ENCODE data around the gene OR10W1. TPM values are rescaled to one million over a fixed set of nuclear protein-coding genes. Genes with fewer than 3 reads are reported as not detected.

OR10W1 gene
- total and polyA plus RNA-seq, 10 of the 15 experiments (the other 5 are each of a cell fraction or from before 2014, with no cell fraction given): not detected

DNA sequence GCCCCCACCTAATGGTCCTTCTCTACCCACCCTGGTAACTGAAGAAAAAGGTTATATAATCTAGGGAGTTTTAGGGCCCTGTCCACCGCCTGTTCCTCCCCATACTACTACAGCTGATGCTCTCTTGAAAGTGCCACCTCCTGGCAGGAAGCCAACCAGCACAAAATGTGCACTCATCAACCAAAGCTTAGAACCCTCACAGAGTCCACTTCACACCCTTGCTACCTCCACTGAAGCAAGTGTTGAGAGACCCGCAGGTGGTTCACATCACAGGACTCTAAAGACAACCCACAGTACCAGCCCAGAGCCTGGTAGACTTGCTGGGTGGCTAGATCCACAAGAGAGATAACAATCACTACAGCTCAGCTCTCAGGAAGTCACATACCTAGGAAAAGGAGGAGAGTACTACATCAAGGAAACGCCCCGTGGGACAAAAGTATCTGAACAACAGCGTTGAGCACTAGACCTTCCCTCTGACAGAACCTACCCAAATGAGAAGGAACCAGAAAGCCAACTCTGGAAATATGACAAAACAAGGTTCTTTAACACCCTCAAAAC is 17.5 kb upstream of the OR10W1 start (continued):
- TF ChIP-seq, protein P1, sequence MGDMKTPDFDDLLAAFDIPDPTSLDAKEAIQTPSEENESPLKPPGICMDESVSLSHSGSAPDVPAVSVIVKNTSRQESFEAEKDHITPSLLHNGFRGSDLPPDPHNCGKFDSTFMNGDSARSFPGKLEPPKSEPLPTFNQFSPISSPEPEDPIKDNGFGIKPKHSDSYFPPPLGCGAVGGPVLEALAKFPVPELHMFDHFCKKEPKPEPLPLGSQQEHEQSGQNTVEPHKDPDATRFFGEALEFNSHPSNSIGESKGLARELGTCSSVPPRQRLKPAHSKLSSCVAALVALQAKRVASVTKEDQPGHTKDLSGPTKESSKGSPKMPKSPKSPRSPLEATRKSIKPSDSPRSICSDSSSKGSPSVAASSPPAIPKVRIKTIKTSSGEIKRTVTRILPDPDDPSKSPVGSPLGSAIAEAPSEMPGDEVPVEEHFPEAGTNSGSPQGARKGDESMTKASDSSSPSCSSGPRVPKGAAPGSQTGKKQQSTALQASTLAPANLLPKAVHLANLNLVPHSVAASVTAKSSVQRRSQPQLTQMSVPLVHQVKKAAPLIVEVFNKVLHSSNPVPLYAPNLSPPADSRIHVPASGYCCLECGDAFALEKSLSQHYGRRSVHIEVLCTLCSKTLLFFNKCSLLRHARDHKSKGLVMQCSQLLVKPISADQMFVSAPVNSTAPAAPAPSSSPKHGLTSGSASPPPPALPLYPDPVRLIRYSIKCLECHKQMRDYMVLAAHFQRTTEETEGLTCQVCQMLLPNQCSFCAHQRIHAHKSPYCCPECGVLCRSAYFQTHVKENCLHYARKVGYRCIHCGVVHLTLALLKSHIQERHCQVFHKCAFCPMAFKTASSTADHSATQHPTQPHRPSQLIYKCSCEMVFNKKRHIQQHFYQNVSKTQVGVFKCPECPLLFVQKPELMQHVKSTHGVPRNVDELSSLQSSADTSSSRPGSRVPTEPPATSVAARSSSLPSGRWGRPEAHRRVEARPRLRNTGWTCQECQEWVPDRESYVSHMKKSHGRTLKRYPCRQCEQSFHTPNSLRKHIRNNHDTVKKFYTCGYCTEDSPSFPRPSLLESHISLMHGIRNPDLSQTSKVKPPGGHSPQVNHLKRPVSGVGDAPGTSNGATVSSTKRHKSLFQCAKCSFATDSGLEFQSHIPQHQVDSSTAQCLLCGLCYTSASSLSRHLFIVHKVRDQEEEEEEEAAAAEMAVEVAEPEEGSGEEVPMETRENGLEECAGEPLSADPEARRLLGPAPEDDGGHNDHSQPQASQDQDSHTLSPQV (IDR thresholded peaks at IDR 0.05): no peak

DNA sequence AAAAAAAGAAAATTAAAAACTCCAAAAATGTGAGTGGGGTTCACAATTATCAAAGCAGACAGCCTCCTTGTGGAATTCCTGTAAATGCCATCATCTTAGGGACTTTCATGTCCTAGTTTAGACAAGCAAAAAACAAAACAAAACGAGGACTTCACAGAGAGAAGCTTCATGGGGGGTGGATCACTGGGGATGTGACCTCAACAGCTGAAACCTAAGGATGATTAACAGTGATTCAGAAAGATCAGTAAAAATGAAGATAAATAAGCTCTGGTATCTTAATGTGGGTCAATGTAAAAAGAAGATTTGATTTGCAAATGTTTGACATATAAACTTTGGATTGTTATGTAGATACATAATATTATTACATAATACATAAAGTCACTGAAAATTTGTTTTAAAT is 8.1 kb upstream of the OR10W1 start:
- Histone ChIP-seq H3K79me2 (ENCODE audit: control insufficient read depth, insufficient read depth, low read length) (no peaks in the 10 kb centered on the region), H2AFZ (ENCODE audit: control insufficient read depth, low read depth, low read length) (no peak overlapping the region), H3K27me3 (replicated peaks in 1 of 2; ENCODE audit: control insufficient read depth in 2 of 2, insufficient read depth in 2 of 2, low read length in 1 of 2) (no peaks in the 10 kb centered on the region), H3K4me2 (ENCODE audit: control insufficient read depth, insufficient read depth) (no peak overlapping the region), H3K36me3 (ENCODE audit: control insufficient read depth in 2 of 2, insufficient read depth in 2 of 2, low read length in 1 of 2) (no peaks in the 10 kb centered on the region), H4K20me1 (ENCODE audit: control insufficient read depth, insufficient read depth) (no peaks in the 10 kb centered on the region), H3K4me3 (no peak overlapping the region), H3K9me3 (replicated peaks; ENCODE audit: control insufficient read depth, insufficient read depth, low read length) (no peaks in the 10 kb centered on the region), H3K27ac (ENCODE audit: control insufficient read depth, insufficient read depth) (no peak overlapping the region), H3K4me1 (ENCODE audit: control insufficient read depth, insufficient read depth, low read length) (no peaks in the 10 kb centered on the region), H3K9ac (ENCODE audit: control insufficient read depth, insufficient read depth, low read length) (no peak overlapping the region)
- DNase-seq (ENCODE audit: low read depth, low spot score) (no peak), ATAC-seq (no peak), FAIRE-seq (no peak)
- WGBS (ENCODE audit: insufficient coverage, insufficient replicate concordance, low lambda C conversion rate, missing lambda C conversion rate): 5% methylated on average over 1 of the region's 1 CpG
- in situ Hi-C loops (cut with MboI): no loop called here
- TF ChIP-seq TARDBP (IDR thresholded peaks at IDR 0.05; ENCODE audit: borderline replicate concordance) (no peak), RBBP5 (conservative IDR thresholded peaks at IDR 0.05) (no peak), NFIC (IDR thresholded peaks at IDR 0.05; ENCODE audit: low read depth, low read length) (no peak), SMAD5 (IDR thresholded peaks at IDR 0.05; ENCODE audit: low read depth) (no peak), TCF7 (IDR thresholded peaks at IDR 0.05; ENCODE audit: borderline replicate concordance) (no peak), HDGF (IDR thresholded peaks at IDR 0.05) (no peak)
- ChIA-PET CTCF (no interaction called here), POLR2A (no interaction called here), RAD21 (ENCODE audit: unreplicated experiment) (no interaction called here), SMC1A (ENCODE audit: uncharacterized antibody, unreplicated experiment) (no interaction called here)
- intact Hi-C loops (cut with micrococcal nuclease; ENCODE audit: unreplicated experiment): no loop called here
- no TSS peak for BruUV-seq (replicated peaks)

All from GM12878 (cell line).